Renal pelvis (tissue), 4 donors: ENCODE data around the gene IFNA1. TPM values are rescaled to one million over a fixed set of nuclear protein-coding genes. Genes with fewer than 3 reads are reported as not detected.
"Not testable (repeated sequence)": the region's sequence is repeated elsewhere in the genome, so short reads cannot be mapped to it uniquely, and the experiment has no call there.

ENCODE experiments used
- DNase-seq: peaks from one replicate; pipeline ENCODE4 v3.0.0-alpha.2; 2013
- polyA plus RNA-seq, 3 donors: library from polyadenylated mRNA; unstranded; fragments of 120-200 nt; gene quantifications; one replicate each; pipeline ENCODE4 v1.2.1, GENCODE V29; 2013; ENCODE audit not compliant: insufficient read length in 3 of 3

IFNA1 gene
- polyA plus RNA-seq, 3 donors = not detected

- no peak for DNase-seq
Observed at GRCh38 chr9:21443849-21444625, 3.8 kb downstream of the IFNA1 start.

GRCh38 chr9:21449312-21449711, 9.1 kb downstream of the IFNA1 start:
- DNase-seq = not testable (repeated sequence)

- no peak for DNase-seq
Observed at GRCh38 chr9:21450733-21451394, 10.6 kb downstream of the IFNA1 start.

GRCh38 chr9:21452681-21453080, 12.4 kb downstream of the IFNA1 start:
- no peak for DNase-seq

DNA sequence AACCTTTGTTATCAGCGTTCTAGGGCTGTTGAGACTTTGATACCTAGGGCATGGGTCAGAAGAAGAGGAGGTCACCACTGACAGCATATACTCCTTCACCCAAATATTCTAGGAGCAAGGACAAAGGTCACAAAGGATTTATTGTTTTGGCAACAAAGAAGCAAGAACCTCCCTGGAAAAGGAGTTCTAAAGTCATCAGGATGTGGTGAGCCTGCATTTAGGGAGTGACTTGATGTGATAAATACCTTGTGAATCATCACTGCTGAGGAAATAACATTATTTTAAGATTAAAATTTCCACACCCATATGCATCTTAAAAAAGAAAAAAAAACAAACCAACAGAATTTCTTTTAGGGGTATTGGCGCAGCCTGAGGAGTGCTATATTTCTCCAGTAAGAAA, 13.9 kb downstream of the IFNA1 start:
- DNase-seq = no peak

GRCh38 chr9:21455320-21455719, 15.1 kb downstream of the IFNA1 start:
- peak; percentile 5 for DNase-seq

- DNase-seq = no peak
Observed at GRCh38 chr9:21461377-21461776, 21.1 kb downstream of the IFNA1 start.

DNA sequence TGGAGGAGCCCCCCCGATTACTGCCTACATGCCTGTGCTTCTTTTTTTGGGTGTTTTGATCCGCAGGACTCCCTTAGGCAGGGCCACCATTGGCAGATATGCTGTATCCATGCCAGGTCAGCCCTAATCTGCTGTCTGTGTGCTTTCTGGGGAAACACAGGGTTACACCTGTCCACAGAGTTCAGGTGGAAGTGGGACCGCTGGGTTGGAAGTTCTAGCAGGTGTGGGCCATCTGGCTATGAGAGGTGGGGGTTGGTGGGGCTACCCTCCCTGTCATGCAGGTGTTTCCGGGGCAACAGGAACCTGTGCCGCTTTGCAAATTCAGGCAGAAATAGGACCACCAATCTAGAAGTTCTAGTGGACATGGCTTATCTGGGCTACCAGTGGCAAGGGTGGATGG, 24.9 kb downstream of the IFNA1 start:
- DNase-seq = no peak

DNA sequence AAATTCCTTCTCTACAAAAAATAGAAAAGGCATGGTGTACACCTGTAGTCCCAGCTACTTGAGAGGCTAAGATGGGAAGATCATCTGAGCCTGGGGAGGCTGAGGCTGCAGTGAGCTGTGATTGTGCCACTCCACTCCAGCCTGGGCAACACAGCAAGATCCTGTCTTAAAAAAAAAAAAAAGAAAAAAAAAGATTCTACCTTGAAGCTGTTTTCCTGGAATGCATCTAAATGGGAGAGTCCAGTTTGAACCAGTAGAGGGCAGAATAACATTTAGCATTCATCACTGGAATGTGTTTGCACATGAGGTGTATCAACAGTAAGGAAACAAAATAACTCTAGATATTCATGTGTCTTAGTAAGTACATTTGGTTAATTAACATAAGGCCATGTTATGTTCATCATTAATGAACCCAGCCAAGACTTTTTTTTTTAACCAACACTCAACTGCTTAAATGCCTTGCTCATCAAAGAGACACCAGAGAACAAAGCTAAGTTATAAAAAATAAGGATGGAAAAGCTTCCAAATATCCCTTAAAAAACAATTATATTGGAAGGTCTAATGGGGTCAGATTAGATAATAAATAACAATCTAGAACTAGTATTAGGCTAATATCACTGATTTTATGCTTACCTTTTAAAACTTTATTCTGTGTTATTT, 25.8 kb downstream of the IFNA1 start:
- DNase-seq = peak; percentile 38

DNA sequence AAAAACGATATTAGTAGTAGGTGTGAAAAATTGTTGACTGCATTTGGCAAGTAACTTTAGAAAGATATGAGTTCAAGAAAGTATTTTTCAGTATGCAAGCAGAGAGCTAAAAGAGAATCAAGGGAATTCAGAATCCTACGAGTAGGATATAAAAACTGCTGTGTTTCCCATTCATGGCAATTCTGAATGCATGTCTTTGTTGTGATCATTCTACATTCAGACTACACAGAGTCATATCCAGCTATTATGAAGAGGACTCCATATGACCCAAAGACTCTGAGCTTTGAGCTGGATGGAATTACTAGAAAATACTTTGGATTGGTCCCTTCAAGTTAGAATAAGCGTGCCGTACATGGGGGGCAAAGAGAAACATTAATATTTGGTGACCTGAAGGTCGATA, 29.9 kb downstream of the IFNA1 start:
- DNase-seq = no peak

GRCh38 chr9:21473236-21473635, 33.0 kb downstream of the IFNA1 start:
- DNase-seq = no peak

DNA sequence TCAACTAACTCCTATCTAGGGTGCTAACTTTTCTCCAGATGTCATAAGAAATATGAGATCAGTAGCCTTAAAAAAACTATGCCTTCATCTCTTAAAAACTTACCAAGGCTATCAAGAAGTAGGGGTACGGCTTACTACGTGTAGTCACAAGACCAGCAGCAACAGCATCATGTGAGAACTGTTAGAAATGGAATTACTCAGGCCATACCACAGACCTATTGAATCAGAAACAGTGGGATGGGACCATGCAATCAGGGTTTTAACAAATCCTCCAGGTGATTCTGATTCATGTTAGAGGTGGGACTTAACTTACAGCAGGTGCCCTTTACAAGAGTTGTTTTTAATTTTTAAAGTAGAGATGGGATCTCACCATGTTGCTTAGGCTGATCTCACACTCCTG, 37.2 kb downstream of the IFNA1 start:
- DNase-seq = no peak

DNA sequence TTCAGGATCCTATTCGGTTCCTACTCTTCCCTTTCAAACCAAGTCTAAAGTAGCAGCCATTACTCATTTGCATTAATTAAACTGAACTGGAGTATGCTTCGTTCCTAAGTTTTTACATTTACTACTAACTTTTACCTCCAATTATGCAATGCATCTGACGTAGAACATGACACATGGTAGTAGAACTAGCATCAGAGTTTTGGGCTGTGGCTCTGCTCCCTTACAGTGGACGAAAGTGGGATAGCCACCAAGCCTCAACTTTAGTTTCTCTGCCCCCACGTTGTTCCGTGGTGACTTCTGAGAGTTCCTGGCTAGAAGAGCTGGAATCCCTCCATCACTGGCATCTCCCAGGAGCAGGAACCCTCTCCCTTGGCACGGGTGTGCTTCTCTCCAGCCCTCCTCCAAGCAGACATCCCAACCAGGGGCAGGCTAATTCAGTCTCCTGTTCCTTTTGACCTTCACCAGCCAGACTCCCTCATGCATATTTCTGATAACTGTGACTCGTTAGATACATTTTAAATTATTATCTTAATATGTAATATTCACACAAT, 39.0 kb downstream of the IFNA1 start:
- no peak for DNase-seq

DNA sequence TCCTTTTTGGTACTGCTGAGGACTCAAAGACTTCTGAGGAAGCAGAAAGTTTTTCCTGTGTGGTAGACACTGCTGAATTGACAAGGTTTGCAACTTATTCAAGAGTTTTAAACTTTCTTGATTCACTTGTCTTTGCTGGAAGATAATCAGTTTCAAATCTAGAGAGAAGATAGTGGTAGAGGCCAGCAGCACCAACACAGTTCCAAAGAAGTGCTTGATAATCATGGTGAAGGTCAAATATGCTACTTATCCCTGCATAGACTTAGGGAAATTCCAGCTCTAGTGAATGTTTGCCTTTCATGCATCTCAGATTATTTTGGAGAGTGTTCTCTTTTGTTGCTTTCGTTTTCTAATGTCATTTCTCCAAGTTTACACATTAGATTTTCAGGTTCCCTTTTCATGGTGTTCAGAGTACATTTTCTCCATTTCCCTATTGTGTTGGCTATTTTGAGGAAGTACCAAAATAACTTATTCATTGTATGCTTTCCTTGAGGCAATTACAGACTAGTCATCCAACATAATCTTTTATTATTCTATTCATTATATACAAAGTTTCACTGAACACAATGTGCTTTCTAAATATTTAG, 41.3 kb downstream of the IFNA1 start:
- DNase-seq = no peak

- no peak for DNase-seq
Observed at GRCh38 chr9:21482213-21482612, 42.0 kb downstream of the IFNA1 start, which contains the start of gene IFNE. TSS of gene IFNE (minus strand) at chr9:21482313. CDS start at chr9:21481694, 619 bp downstream.

Other genes starting within 250 kb of the IFNA1 start
- not detected for gene IFNA7, start 238.2 kb upstream of the IFNA1 start, polyA plus RNA-seq
- gene IFNA10, start 233.3 kb upstream of the IFNA1 start, polyA plus RNA-seq = not detected
- gene IFNA16, start 223.1 kb upstream of the IFNA1 start, polyA plus RNA-seq = not detected
- gene IFNA17, start 212.2 kb upstream of the IFNA1 start, polyA plus RNA-seq = not detected
- not detected for gene IFNA14, start 200.4 kb upstream of the IFNA1 start, polyA plus RNA-seq
- gene IFNA5, start 135.1 kb upstream of the IFNA1 start, polyA plus RNA-seq = not detected
- gene KLHL9, start 105.0 kb upstream of the IFNA1 start, polyA plus RNA-seq = 10 to 100 TPM; 45.4 to 49.9 (median 47.0) TPM
- not detected for gene IFNA6, start 89.6 kb upstream of the IFNA1 start, polyA plus RNA-seq
- not detected for gene IFNA13, start 72.4 kb upstream of the IFNA1 start, polyA plus RNA-seq
- not detected for gene IFNA2, start 55.0 kb upstream of the IFNA1 start, polyA plus RNA-seq
- gene IFNA8, start 31.3 kb upstream of the IFNA1 start, polyA plus RNA-seq = not detected
- gene IFNE, start 41.9 kb downstream of the IFNA1 start, polyA plus RNA-seq = under 1 TPM; 0.10 to 0.49 (median 0.40) TPM